SKM-1 (cell line): ENCODE measurements around the gene TPGS1.

Experiments
- DNase-seq: peaks from one replicate; lab custom pipeline; 2025; ENCODE audit not compliant: unreplicated experiment; lab: John Stamatoyannopoulos, UW

Gene TPGS1, protein sequence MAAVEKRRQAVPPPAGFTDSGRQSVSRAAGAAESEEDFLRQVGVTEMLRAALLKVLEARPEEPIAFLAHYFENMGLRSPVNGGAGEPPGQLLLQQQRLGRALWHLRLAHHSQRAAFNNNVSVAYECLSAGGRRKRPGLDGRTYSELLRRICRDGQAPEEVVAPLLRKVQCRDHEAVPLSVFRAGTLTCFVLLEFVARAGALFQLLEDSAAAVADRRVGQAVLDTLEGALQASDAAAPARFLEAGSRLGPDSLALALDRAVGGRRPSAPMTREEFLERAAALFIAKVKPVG

DNA sequence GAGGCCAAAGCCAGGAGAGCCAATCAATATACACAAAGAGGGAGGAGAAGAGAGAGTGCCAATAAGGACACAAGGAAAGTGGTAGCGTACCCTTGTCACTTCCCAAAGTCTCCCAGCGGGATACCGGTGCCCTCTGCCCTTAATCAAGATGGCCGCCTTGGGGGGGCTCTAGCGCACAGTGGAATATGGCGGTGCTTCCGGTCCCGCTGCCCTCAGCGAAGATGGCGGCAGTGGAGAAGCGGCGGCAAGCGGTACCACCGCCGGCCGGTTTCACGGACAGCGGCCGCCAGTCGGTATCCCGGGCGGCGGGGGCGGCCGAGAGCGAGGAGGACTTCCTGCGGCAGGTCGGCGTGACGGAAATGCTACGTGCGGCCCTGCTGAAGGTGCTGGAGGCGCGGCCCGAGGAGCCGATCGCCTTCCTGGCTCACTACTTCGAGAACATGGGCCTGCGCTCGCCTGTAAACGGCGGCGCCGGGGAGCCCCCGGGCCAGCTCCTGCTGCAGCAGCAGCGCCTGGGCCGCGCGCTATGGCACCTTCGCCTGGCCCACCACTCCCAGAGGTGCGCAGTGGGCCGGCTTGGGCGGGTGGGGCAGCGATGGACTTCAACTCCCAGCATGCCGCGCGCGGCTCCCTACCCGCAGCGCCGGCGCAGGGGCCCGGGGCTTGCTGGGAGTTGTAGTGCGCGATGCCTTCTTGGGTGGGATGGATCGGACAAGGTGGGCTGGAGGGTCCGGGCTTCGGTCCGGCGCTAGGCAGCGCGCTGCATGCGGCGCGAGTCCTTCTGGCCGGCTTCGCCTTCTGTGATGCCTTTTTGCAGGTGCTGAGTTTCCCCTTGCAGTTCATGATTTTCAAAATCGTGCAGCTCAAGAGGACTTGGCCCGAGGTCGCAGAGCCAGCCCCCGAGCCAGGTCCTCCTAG, at the start of gene TPGS1:
TPGS1 (plus strand) TSS at position 212 of the 918 bp plus-strand sequence; CDS start at position 222, 10 bp downstream.
- peak; percentile 66 for DNase-seq

DNA sequence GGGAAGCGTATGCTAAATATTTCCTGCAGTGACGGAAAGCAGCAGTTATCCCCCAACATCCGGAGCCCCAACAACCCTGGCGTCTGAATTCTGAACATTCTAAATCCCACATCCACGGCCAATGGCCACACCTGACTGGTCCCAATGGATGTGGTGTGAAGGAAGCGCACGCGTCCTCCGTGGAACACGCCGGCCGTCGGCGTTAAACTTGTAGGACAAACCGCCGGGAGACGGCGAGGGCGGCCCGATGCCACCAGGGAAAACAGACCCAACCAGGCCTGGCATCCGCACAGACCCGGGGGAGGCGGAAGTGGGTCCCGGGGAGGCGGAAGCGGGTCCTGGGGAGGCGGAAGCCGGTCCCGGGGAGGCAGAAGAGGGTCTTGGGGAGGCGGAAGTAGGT, 49.7 kb upstream of the TPGS1 start:
- no peak for DNase-seq

DNA sequence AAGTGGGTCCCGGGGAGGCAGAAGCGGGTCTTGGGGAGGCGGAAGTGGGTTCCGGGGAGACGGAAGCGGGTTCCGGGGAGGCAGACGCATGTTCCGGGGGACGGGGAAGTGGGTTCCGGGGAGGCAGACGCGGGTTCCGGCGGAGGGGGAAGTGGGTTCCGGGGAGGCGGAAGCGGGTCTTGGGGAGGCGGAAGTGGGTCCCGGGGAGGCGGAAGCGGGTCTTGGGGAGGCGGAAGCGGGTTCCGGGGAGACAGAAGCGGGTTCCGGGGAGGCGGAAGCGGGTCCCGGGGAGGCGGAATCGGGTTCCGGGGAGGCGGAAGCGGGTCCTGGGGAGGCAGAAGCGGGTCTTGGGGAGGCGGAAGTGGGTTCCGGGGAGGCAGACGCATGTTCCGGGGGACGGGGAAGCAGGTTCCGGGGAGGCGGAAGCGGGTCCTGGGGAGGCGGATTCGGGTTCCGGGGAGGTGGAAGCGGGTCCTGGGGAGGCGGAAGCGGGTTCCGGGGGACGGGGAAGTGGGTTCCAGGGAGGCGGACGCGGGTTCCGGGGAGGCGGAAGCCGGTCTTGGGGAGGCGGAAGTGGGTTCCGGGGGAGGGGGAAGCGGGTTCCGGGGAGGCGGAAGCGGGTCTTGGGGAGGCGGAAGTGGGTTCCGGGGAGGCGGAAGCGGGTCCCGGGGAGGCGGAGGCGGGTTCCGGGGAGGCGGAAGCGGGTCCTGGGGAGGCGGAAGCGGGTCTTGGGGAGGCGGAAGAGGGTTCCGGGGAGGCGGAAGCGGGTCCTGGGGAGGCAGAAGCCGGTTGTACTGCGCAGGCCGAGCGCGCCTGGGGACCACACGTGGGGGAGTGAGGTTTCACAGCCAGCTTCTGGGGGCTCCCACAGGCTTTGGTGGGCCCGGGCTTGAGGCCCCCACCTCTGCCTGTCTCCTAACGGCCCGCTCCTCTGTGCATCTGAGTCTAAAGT, 48.9 kb upstream of the TPGS1 start:
- DNase-seq, result no peak

DNA sequence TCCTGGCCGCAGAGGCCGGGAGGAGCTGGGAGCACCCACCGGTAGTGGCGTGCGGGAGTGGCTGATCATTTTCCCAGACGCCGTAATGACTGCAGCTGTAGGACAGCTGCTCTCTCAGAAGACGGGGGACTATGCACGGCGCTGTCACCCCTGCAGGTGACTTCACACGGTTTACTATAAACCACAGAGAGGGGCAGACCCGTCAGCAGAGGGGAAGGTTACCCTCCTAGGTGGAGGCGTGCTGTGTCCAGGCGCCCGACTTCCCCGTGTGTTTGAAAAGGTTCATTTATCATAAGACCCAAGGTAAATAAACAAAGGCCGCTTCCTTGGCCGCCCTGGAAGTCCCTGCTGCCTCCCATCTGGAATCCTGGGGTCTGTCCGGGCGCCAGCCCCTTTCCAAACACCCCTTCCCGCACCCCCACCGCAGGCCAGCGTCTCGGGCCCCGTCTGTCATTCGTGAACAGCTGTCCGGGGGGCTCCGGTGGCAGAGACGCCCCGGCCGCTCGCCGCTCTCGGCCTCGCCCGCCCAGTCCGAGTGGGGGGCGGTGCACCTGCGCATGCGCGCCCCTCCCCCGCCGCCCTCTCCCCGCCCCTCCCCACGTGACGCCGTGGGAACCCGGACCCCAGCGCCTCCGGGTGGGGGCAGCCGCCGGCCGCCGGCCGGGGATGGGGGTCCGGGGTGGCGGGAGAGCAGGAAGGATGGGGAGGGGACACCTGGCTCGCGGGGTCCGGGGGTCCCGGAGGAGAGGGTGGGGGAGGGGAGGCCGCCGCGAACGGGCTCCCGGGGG, 47.4 kb upstream of the TPGS1 start:
- no peak for DNase-seq

DNA sequence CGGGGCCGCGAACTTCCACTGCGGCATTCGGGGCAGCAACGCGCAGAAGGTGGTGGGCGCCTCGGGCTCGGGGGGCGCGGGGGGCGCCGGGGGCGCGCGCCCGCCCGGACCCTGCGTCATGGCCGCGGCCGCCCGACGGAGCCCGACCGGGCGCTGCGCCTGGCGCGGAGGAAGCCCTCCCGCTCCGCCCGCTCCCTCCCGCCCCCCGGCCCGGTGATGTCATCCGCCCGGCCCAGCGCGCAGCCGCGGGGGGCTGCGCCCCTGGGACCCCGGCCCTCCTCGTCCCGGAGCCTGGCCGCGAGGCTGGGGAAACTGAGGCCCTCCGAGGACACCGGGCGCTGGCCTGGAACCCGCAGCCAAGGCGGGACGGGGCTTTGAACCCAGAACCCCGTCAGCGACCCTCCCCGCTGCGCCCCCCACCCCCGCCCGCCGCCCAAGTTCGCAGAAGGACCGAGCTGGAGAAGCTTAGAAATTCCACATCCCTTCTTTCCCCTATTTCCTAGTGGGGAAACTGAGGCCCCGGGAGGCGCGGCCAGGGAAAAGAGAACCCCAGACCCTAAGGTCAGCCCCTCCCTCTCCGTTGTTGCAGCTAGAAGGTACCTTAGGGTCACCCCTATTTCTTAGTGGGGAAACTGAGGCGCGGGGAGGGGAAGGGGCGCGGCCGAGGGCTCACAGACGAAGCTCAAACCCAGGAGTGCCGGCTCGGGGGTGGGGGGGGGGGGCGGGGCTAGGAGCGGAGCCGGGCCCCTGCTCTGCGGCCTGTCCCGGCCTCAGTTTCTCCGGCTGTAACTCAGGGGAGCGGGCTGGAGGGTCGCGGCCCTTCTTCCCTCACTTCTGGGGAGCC, 46.2 kb upstream of the TPGS1 start, which contains the start of gene SHC2:
SHC2 (minus strand) TSS at position 157 of the 844 bp plus-strand sequence; CDS start at position 120, 37 bp downstream.
- no peak for DNase-seq

DNA sequence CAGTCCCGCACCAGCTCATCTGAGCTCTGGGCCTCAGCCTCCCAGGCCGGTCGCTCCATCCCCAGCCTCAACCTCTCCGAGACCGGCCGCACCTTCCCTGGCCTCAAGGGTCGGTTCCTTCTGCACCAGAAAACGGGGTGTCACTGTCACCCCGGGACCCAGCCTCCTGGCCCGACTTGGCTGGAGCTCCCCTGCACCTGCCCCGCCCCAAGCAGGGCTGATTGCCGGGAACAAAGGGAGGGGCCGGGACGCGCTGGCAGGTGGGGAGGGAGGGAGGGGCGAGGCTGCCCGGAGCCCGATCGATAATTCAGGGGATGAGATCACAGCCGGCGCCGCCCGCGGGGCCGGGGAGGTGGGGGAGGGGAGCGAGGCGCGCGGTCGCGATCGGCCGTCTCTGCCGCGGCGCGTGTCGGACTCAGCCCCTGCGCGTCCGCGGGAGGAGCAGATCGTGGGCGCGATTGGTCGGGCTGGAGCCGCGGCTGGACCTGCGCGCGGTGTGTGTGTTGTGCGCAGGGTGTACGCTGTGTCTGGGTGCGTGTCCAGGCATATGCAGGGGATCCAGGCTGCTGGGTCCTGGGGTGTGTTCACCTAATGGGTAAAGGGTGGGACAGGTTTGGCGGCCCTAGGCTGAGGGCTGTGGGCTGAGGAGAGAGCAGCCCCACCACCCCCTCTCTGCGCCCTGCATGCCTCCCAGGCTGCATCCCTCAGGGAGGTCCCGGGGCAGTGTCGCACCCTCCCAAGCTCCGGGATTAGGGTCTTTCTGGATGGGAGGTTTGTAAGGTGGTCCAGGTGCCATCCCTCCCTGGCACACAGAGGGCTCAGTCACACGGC, 45.4 kb upstream of the TPGS1 start:
- no peak for DNase-seq

DNA sequence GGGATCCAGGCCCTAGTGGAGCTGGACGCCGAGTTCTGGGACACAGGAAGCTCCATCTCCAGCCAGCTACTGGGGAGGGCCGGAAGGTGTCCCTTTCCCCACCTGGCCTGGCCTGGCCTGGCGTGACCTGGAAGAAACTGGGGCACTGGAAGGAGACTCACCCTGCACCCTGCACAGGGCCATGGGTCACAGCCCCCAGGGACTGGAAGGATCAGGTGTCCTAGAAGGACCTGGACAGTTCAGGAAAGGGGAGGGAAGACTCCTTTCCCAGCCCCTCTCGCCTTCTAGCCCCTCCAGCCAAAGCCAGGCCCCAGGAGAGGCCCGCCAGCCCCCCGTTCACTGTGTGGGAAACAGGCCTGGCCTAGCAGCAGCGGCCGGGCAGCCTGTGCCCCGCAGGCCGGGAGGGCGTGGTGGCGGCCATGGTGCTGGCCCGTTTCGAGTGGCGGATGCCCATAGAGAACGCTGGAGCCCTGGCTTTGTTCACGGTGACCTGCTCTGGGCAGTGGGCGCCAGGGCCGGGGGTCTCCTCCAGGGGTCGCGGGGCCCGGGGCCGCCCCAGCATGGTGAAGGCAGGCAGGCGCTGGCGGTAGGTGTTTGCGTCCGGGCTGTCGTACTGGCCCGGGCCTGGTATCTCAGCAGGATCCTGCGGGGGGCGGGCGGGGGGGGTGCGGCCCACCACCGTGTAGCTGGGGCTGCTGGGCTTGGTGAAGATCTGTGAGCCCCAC, 43.7 kb upstream of the TPGS1 start:
- no peak for DNase-seq

DNA sequence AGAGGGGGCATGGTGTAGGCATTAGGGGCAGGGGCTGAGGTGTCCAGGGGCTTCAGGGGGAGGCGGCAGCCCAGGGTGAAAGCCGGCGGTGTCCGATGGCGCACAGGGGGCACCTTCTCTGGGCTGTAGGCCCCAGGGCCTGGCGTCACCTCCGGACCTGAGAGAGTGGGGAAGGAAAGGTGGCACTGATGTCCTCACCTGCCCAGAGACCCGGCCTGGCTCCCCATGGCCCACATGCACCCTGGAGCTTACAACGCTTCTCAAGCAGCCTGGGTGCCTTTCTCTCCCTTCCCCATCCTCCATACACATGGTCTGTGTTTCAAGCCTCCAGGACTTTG, 43.1 kb upstream of the TPGS1 start:
- no peak for DNase-seq

DNA sequence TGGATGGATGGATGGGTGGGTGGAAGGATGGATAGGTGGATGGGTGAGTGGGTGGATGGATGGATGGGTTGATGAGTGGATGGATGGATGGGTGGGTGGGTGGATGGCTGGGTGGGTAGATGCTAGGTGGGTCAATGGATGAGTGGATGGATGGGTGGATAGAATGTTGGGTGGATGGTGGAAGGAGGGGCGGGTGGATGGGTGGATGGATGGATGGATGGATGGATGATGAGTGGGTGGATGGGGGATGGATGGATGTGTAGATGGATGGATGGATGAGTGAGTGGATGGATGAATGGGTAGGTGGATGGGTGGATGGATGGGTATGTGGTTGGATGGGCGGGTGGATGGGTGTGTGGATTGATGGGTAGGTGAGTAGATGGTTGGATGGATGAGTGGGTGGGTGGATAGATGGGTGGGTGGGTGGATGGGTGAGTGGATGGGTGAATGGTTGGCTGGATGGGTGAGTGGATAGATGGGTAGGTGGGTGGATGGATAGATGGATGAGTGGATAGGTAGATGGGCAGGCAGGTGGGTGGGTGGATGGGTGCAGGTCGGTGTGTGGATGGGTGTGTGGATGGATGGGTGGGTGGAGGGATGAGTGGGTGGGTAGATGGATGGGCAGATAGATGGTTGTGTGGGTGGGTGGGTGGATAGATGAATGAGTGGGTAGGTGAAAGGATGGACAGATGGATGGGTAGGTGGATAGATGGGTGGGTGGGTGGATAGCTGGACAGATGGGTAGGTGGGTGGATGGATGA, 42.1 kb upstream of the TPGS1 start:
- no peak for DNase-seq

DNA sequence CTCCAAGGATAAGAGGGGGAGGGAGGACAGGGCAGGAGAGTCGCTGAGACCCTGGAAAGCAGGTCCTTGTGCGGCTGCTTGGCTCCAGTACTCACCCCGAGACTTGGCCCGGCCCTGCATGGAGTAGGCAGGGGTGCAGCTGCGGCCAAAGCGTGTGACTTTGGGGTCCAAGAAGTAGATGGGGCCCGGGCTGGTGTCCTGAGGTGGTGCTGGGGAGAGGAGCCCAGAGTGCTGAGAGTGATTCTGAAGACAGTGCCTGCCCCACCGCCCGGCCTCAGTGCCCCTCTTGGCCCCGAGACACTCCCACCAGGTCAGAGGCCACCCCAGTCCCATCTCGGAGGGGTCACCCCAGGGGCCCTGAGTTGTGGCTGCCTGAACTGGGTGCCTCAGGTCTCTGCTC, 39.7 kb upstream of the TPGS1 start:
- no peak for DNase-seq

DNA sequence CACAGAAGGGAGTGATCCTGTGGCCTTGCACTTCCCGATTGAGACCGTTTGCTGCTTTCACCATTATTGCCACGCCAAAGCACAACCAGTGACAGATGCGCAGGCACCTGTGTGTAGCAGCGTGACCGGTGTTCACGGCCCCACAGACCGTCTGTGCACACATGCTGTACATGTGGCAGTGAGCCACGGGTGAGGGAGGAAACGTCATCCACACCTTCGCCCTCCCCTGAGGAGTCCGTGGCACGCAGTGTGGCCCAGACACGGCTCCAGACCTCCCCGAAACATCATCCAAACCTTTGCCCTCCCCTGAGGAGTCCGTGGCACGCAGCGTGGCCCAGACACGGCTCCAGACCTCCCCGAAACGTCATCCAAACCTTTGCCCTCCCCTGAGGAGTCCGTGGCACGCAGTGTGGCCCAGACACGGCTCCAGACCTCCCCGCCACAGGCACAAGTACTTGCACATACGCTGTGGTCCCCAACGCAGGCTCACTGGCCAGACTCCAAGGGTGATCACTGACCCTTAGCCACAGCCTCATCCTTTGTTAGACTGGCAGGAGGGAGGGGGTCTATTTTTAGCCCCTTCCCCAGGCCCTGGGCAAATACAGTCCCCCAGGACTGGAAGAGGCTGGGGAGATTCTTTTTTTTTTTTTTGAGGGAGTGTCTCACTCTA, 38.6 kb upstream of the TPGS1 start:
- no peak for DNase-seq

DNA sequence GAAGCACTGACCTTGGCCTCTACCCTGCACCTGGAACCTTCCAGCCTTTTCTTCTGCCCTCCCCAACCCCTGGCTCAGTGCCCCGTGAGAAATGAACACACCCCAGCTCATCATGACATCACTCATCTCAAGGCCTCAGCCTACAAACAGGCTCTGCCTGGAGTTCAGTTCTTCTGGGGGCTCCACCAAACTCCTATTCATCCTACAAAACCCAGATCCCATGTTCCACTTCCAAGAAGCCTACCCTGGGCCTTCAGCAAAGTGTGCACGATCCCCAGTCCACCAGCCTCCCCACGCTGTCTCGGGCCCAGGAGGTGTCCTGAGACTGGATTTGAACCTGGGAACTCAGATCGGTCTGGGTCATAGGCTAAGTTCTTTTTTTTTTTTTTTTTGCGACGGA, 37.5 kb upstream of the TPGS1 start:
- no peak for DNase-seq

DNA sequence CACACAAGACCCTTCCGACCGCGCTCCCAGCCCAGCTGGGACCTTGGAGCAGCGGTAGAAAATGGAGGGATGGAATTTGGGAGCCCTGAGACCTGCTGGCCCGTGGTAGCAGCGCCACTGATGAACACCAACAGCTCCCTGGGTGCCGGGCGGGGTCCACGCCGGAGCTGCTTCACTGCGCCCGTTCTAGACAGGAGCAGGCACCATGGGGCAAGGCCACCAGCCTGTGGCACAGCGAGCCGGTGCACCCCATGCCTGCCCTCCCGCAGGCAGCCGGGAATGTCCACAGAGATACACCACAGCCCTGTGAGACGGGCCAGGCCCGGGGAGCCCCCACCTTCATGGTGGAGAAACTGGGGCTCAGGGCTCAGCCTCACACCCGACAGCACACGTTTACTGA, 36.6 kb upstream of the TPGS1 start:
- no peak for DNase-seq

DNA sequence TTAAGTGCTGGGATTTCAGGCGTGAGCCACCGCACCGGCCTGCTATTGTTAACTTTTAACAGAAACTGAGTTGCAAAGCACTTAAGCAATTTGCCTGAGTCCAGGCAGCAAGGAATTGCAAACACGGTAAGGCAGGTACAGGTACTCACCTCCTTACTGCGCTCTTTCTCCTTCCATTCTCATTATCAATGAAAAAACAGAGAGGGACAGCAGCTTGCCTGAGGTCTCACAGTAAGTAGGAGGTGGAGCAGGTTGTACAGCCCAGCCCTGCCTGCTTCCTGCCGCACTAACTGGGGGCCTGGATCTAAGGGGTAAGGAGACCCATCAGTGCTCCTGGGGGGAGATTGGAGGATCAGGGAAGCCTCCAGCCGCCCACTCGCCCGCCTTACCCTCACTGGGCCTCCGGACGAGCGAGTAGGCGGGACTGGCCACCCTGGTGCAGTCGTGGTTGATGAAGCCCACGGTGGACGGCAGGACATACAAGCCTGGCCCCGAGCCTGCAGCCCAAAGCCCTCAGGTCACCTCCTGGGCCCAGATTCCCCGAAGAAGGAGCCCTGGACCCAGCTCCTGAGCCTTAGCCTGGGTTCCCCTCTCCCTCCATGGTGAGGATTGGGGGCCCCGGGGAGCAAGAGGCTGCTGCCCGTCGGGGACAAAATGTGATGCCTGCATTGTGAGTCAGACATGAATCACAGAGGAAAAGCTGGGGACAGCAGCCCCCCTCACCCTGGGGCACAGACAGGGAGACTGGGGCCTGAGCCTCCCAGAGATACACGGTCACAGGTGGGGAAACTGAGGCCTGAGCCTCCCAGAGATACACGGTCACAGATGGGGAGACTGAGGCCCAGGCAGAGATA, 35.1 kb upstream of the TPGS1 start:
- DNase-seq, result no peak

DNA sequence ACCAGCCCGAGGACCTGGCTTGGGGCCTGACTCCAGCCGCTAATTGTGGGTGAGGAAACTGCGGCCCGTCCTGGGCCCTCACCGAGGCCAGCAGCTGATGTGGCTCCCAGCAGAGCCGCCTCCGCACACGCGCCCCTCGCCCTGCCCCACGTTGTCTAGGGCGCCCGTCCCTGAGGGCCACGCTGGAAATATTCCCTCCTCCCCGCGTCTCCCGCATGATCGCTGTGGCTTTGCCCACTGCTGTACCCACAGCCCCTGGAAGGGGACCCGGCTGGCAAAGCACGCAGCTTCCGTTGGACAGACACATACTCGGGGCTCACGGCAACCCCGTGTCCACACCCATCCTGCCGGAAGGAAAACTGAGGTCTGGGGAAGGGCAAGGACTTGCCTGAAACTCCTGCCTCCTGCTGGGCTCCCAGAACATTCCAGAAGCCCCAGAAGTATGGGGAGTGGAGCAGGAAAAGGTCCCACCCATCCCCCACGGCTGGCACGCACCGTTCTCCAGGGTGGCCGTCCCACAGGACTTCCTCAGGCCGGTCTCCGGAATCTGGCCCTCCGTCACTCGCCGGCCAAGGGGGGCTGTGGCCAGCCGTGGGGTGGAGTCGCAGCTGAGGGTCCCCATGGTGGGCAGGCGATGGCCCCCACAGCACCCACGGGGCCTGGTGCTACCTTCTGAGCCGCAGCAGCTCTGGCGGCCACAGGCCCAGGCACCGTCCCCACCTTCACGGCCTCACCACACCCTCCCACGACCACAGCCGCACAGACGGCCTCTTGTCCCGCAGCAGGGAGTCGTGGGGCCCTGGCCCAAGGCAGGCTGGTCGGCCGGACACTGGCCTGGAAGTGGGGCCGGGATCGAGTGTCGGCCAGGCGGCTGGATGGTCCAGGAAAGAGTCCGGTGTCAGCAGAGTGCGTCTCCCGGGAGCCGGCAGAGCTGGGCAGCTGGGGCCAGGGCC, 32.9 kb upstream of the TPGS1 start:
- no peak for DNase-seq
